Measurements from ENCODE around the gene NT5C2. TPM values are rescaled to one million over a fixed set of nuclear protein-coding genes. Genes with fewer than 3 reads are reported as not detected.

Gene NT5C2
- total and polyA plus RNA-seq, 2 donors (not counting 1 experiment from before 2014, with no cell fraction given): 38.6 to 80.8 TPM

- no peaks in the 10 kb centered on the region for H3K4me1 ChIP-seq (ENCODE audit: control insufficient read depth in 2 of 2, insufficient read depth in 2 of 2, low read length in 2 of 2)
- no peaks in the 10 kb centered on the region for H3K27me3 ChIP-seq (replicated peaks in 1 of 4; ENCODE audit: control extremely low read depth in 1 of 4, control insufficient read depth in 3 of 4, insufficient read depth in 4 of 4, low read length in 3 of 4)
- no peaks in the 10 kb centered on the region for H3K79me2 ChIP-seq (ENCODE audit: control insufficient read depth, insufficient read depth, low read length)
- no peaks in the 10 kb centered on the region for H3K9me3 Mint-ChIP-seq (ENCODE audit: insufficient read depth)
- intact Hi-C loops (cut with micrococcal nuclease): no loop called here
- peaks cover 4 to 77% of the 10 kb centered on the region in 2 experiments for H3K36me3 ChIP-seq (replicated peaks in 1 of 2; ENCODE audit: control extremely low read depth in 1 of 2, control insufficient read depth in 1 of 2, extremely low read depth in 1 of 2, insufficient read depth in 2 of 2, low read length in 1 of 2)
- DNase-seq: no peak
- ATAC-seq (ENCODE audit: low read depth): no peak
- H3K4me3 Mint-ChIP-seq: peak overlapping the region; percentile 8
- CTCF ChIA-PET: no interaction called here
- peaks cover 16% of the 10 kb centered on the region for H3K4me1 Mint-ChIP-seq
- H3K27ac ChIP-seq (ENCODE audit: low read length in 2 of 2): no peak overlapping the region
- no peak overlapping the region for H3K4me2 ChIP-seq (replicated peaks; ENCODE audit: low read depth, low read length, poor library complexity, severe bottlenecking)
- H2AFZ ChIP-seq (ENCODE audit: insufficient read depth, low read depth, low read length, poor library complexity, severe bottlenecking): no peak overlapping the region
- no CpG with 5 or more reads among the region's 3 CpGs for WGBS (ENCODE audit: insufficient coverage)
- no peaks in the 10 kb centered on the region for H4K20me1 ChIP-seq (ENCODE audit: control insufficient read depth, insufficient read depth, low read length, poor library complexity, severe bottlenecking)
- POLR2A ChIA-PET: no interaction called here
- H3K4me3 ChIP-seq (ENCODE audit: control extremely low read depth in 1 of 5, extremely low read depth in 1 of 5, insufficient read depth in 1 of 5, low read depth in 2 of 5, low read length in 4 of 5): no peak overlapping the region
- H3K9ac ChIP-seq (ENCODE audit: low read length): no peak overlapping the region
- H3K27me3 Mint-ChIP-seq: no peaks in the 10 kb centered on the region
- H3K9me3 ChIP-seq (ENCODE audit: control extremely low read depth in 1 of 3, control insufficient read depth in 2 of 3, insufficient read depth in 1 of 3, low read length in 2 of 3): no peaks in the 10 kb centered on the region
- H3K27ac Mint-ChIP-seq: peak overlapping the region; percentile 27
- TF ChIP-seq EZH2 (IDR thresholded peaks at IDR 0.05; ENCODE audit: borderline replicate concordance, insufficient read depth, low read depth, low read length, poor library complexity, severe bottlenecking) (no peak), CTCF (IDR thresholded peaks at IDR 0.05) (no peak)
Observed at GRCh38 chr10:103096130-103096529, 96.9 kb downstream of the NT5C2 start.

- no peak overlapping the region for H3K27ac Mint-ChIP-seq
- Histone ChIP-seq H3K4me2 (replicated peaks; ENCODE audit: low read depth, low read length, poor library complexity, severe bottlenecking) (no peak overlapping the region), H3K36me3 (replicated peaks in 1 of 2; ENCODE audit: control extremely low read depth in 1 of 2, control insufficient read depth in 1 of 2, extremely low read depth in 1 of 2, insufficient read depth in 2 of 2, low read length in 1 of 2) (peaks cover 7 to 81% of the 10 kb centered on the region in 2 experiments), H3K79me2 (ENCODE audit: control insufficient read depth, insufficient read depth, low read length) (no peaks in the 10 kb centered on the region), H3K27ac (ENCODE audit: low read length in 2 of 2) (no peak overlapping the region), H3K27me3 (replicated peaks in 1 of 4; ENCODE audit: control extremely low read depth in 1 of 4, control insufficient read depth in 3 of 4, insufficient read depth in 4 of 4, low read length in 3 of 4) (no peaks in the 10 kb centered on the region), H3K4me3 (ENCODE audit: control extremely low read depth in 1 of 5, extremely low read depth in 1 of 5, insufficient read depth in 1 of 5, low read depth in 2 of 5, low read length in 4 of 5) (no peak overlapping the region), H3K9ac (ENCODE audit: low read length) (no peak overlapping the region), H2AFZ (ENCODE audit: insufficient read depth, low read depth, low read length, poor library complexity, severe bottlenecking) (no peak overlapping the region), H4K20me1 (ENCODE audit: control insufficient read depth, insufficient read depth, low read length, poor library complexity, severe bottlenecking) (no peaks in the 10 kb centered on the region), H3K4me1 (ENCODE audit: control insufficient read depth in 2 of 2, insufficient read depth in 2 of 2, low read length in 2 of 2) (no peaks in the 10 kb centered on the region), H3K9me3 (ENCODE audit: control extremely low read depth in 1 of 3, control insufficient read depth in 2 of 3, insufficient read depth in 1 of 3, low read length in 2 of 3) (no peaks in the 10 kb centered on the region)
- intact Hi-C loops (cut with micrococcal nuclease): no loop called here
- ChIA-PET POLR2A (no interaction called here), CTCF (interaction anchor here (0.7 to 1.0 kb wide), 2 partner anchors 150 to 1283 kb away, joined by 3 read pairs; no protein-coding TSS in a partner anchor)
- TF ChIP-seq CTCF (IDR thresholded peaks at IDR 0.05) (no peak), EZH2 (IDR thresholded peaks at IDR 0.05; ENCODE audit: borderline replicate concordance, insufficient read depth, low read depth, low read length, poor library complexity, severe bottlenecking) (no peak)
- H3K4me1 Mint-ChIP-seq: peaks cover 16% of the 10 kb centered on the region
- no peaks in the 10 kb centered on the region for H3K9me3 Mint-ChIP-seq (ENCODE audit: insufficient read depth)
- no peaks in the 10 kb centered on the region for H3K27me3 Mint-ChIP-seq
- no peak for ATAC-seq (ENCODE audit: low read depth)
- H3K4me3 Mint-ChIP-seq: no peak overlapping the region
- DNase-seq: no peak
Observed at GRCh38 chr10:103095005-103095404, 98.1 kb downstream of the NT5C2 start.

Measured in B cell (primary cell).